Activated effector memory CD4-positive, alpha-beta T cell treated with Interleukin-2 at 50 U/mL for 16 hours (primary cell): ENCODE measurements around the gene IGFBP6.
"Not testable (repeated sequence)": the region's sequence is repeated elsewhere in the genome, so short reads cannot be mapped to it uniquely, and the experiment has no call there.

Source experiments
- DNase-seq: peaks from one replicate; pipeline ENCODE4 v3.0.0-alpha.2; 2020

IGFBP6 gene

GRCh38 chr12:53071591-53072551, 25.6 kb upstream of the IGFBP6 start:
- no peak for DNase-seq

- DNase-seq: no peak
Measured at GRCh38 chr12:53073881-53074280, 23.6 kb upstream of the IGFBP6 start.

- no peak for DNase-seq
Measured at GRCh38 chr12:53074283-53074998, 23.0 kb upstream of the IGFBP6 start.

GRCh38 chr12:53074999-53075370, 22.5 kb upstream of the IGFBP6 start:
- DNase-seq: no peak

- no peak for DNase-seq
Measured at GRCh38 chr12:53076461-53076860, 21.0 kb upstream of the IGFBP6 start.

- DNase-seq: no peak
Measured at GRCh38 chr12:53077030-53077429, 20.4 kb upstream of the IGFBP6 start.

- no peak for DNase-seq
Measured at GRCh38 chr12:53078425-53079225, 18.8 kb upstream of the IGFBP6 start.

GRCh38 chr12:53079226-53080117, 18.0 kb upstream of the IGFBP6 start, which contains the start of gene SPRYD3:
Gene SPRYD3 (minus strand): TSS chr12:53079390. CDS start chr12:53079333, 57 bp downstream.
- DNase-seq: peak; percentile 96

GRCh38 chr12:53082637-53083175, 14.8 kb upstream of the IGFBP6 start:
- no peak for DNase-seq

GRCh38 chr12:53086361-53086760, 11.1 kb upstream of the IGFBP6 start:
- DNase-seq: no peak

- DNase-seq: no peak
Measured at GRCh38 chr12:53090105-53090504, 7.4 kb upstream of the IGFBP6 start.

GRCh38 chr12:53090554-53090953, 6.9 kb upstream of the IGFBP6 start:
- DNase-seq: no peak

GRCh38 chr12:53091756-53092155, 5.7 kb upstream of the IGFBP6 start:
- DNase-seq: no peak

GRCh38 chr12:53093777-53094393, 3.6 kb upstream of the IGFBP6 start:
- no peak for DNase-seq

GRCh38 chr12:53094394-53094787, 3.1 kb upstream of the IGFBP6 start:
- DNase-seq: no peak

GRCh38 chr12:53094796-53095595, 2.5 kb upstream of the IGFBP6 start:
- not testable (repeated sequence) for DNase-seq

GRCh38 chr12:53095596-53095895, 1.9 kb upstream of the IGFBP6 start:
- not testable (repeated sequence) for DNase-seq

GRCh38 chr12:53096089-53096741, 1.3 kb upstream of the IGFBP6 start:
- no peak for DNase-seq

GRCh38 chr12:53096759-53097158, 708 bp upstream of the IGFBP6 start:
- DNase-seq: no peak

- DNase-seq: no peak
Measured at GRCh38 chr12:53097207-53097563, 282 bp upstream of the IGFBP6 start.
